Adrenal gland (tissue), 12 donors: ENCODE data around the gene UQCRH. TPM values are rescaled to one million over a fixed set of nuclear protein-coding genes. Genes with fewer than 3 reads are reported as not detected.

ENCODE experiments used
- DNase-seq, 7 donors: peaks; one replicate each; pipeline ENCODE4 v3.0.0-alpha.2; 2019 to 2020
- H3K27ac ChIP-seq, 5 donors: fragments of 200-600 bp; sonication (generic) in 4 of 5; 1 replicate in 3 of 5; 2 replicates in 2 of 5; pipeline versions ENCODE4 v1.5.1 to v1.8.0; 2016 to 2020; ENCODE audit warnings: mild to moderate bottlenecking in 1 of 5
- H3K27me3 ChIP-seq: fragments of 200-600 bp; 2 replicates; pipeline ENCODE4 v1.8.0; 2021
- H3K36me3 ChIP-seq, 2 donors: fragments of 200-600 bp; replicated peaks in 1 of 2; 1 replicate in 1 of 2; 2 replicates in 1 of 2; pipeline versions ENCODE4 v1.5.1 to v1.8.0; 2018 to 2022
- H3K4me1 ChIP-seq, 2 donors: fragments of 200-600 bp; replicated peaks in 1 of 2; 1 replicate in 1 of 2; 2 replicates in 1 of 2; pipeline versions ENCODE4 v1.5.1 to v1.8.0; 2018 to 2021
- H3K4me3 ChIP-seq, 4 donors: fragments of 200-600 bp; sonication (generic) in 3 of 4; one replicate each; pipeline ENCODE4 v1.5.1; 2016 to 2018
- H3K9me3 ChIP-seq, 3 donors: fragments of 200-600 bp; sonication (generic) in 1 of 3; replicated peaks in 1 of 3; 1 replicate in 2 of 3; 2 replicates in 1 of 3; pipeline versions ENCODE4 v1.5.1 to v1.8.0; 2016 to 2021
- CTCF ChIP-seq, 6 experiments: fragments of 450-650 bp in 4 of 6; fragments of 200-600 bp in 2 of 6; sonication (generic) in 1 of 6; IDR thresholded peaks; 1 replicate in 5 of 6; 2 replicates in 1 of 6; pipeline versions ENCODE4 v1.5.1 to v1.8.0; 2016 to 2021; ENCODE audit warnings: antibody characterized with exemption in 6 of 6, mild to moderate bottlenecking in 2 of 6, moderate library complexity in 1 of 6
- POLR2A ChIP-seq, 2 donors: fragments of 450-650 bp; IDR thresholded peaks; one replicate each; pipeline ENCODE4 v1.6.1; 2017; ENCODE audit warnings: antibody characterized with exemption in 2 of 2, mild to moderate bottlenecking in 2 of 2, moderate library complexity in 1 of 2
- WGBS, 4 donors: extraction: QIAGEN DNeasy Blood & Tissue Kit in 2 of 4; methylation state at CpG; one replicate each; pipeline versions ENCODE4 v1.1.5 to v1.1.7; 2013 to 2017; 5-methylcytosine and 5-hydroxymethylcytosine counted together
- intact Hi-C, 2 donors: fragments of 100-400 bp; cut with DNase I; formaldehyde crosslinking; loops; one replicate each; pipeline versions ENCODE4 v1.14.1 to v1.15.0; 2022 to 2023
- polyA plus RNA-seq, 3 donors: library from polyadenylated mRNA; stranded (reverse); fragments of 200-250 nt in 2 of 3; fragments of 350-450 nt in 1 of 3; fragmentation: Illumina TruSeq in 1 of 3; extraction: RNeasy Lipid Tissue Mini Kit (QIAGEN cat#74804) in 1 of 3; gene quantifications; one replicate each; pipeline ENCODE4 v1.2.3, GENCODE V29; 2013 to 2014
- total RNA-seq, 9 donors: library from RNA; depleted of rRNA in 4 of 9; stranded (reverse); fragments of >200 nt in 4 of 9; fragments of 120-200 nt in 1 of 9; fragmentation: NEBNext Ultra II Directional in 1 of 9; extraction: Animal tissue kit (Norgen Biotek cat#: 25700) in 1 of 9; gene quantifications; one replicate each; pipeline versions ENCODE4 v1.1.0 to v1.2.4, GENCODE V29; 2013 to 2023
- donor health status: healthy with polysubstance abuse.
- donor health status: Bipolar disorder and iron deficiency.
- donor health status: DM: yes; HTN: yes; CAD: no.
- donor health status: DM: no; HTN: no; CAD: no.
- donor health status: DM: no; HTN: no; CAD: no.
- donor health status: DM: yes; HTN: yes; CAD: no.

The UQCRH gene
- total and polyA plus RNA-seq, 12 donors, result 118 to 317 (median 195) TPM

- 85 to 97% (median 89%) methylated on average over 2 of the region's 2 CpGs for WGBS, 4 donors
- Histone ChIP-seq H3K27me3 (no peaks in the 10 kb centered on the region), H3K4me1 (peaks cover 10 to 25% of the 10 kb centered on the region in 2 donors), H3K4me3 (no peak overlapping the region), H3K27ac (no peak overlapping the region), H3K9me3 (no peaks in the 10 kb centered on the region), H3K36me3 (peaks cover 0 to 54% of the 10 kb centered on the region in 2 donors)
- no peak for DNase-seq
- TF ChIP-seq CTCF (IDR thresholded peaks at IDR 0.05) (no peak), POLR2A (IDR thresholded peaks at IDR 0.05) (no peak)
- intact Hi-C loops, result no loop called here
Measured at GRCh38 chr1:46295306-46295705, 8.2 kb upstream of the UQCRH start.

- H3K36me3 ChIP-seq, result peaks cover 0 to 43% of the 10 kb centered on the region in 2 donors
- H3K9me3 ChIP-seq, result no peaks in the 10 kb centered on the region
- DNase-seq, result peak in 4 of 7 donors; percentile 37 to 72 (median 52)
- H3K4me1 ChIP-seq, result peaks cover 26 to 38% of the 10 kb centered on the region in 2 donors
- H3K27ac ChIP-seq, result peak overlapping the region in 4 of 5 donors; percentile 29 to 64 (median 40)
- no peaks in the 10 kb centered on the region for H3K27me3 ChIP-seq
- intact Hi-C loops, result no loop called here
- TF ChIP-seq POLR2A (IDR thresholded peaks at IDR 0.05), result peak in 1 of 2 donors; percentile 39
- no peak for TF ChIP-seq CTCF (IDR thresholded peaks at IDR 0.05)
- H3K4me3 ChIP-seq, result no peak overlapping the region
Measured at GRCh38 chr1:46298387-46298786, 5.1 kb upstream of the UQCRH start.

GRCh38 chr1:46300673-46301405 is 2.7 kb upstream of the UQCRH start:
- Histone ChIP-seq H3K4me1 (peaks cover 34 to 51% of the 10 kb centered on the region in 2 donors), H3K36me3 (peaks cover 0 to 23% of the 10 kb centered on the region in 2 donors), H3K4me3 (peak overlapping the region in 3 of 4 donors; percentile 66 to 87 (median 78)), H3K9me3 (no peaks in the 10 kb centered on the region), H3K27me3 (no peaks in the 10 kb centered on the region), H3K27ac (peak overlapping the region; percentile 93 to 99 (median 99))
- intact Hi-C loops, result no loop called here
- 32 to 41% (median 37%) methylated on average over 6 of the region's 6 CpGs for WGBS, 4 donors
- DNase-seq, result peak in 4 of 7 donors; percentile 25 to 42 (median 34)
- TF ChIP-seq POLR2A (IDR thresholded peaks at IDR 0.05) (no peak), CTCF (IDR thresholded peaks at IDR 0.05) (no peak)

- Histone ChIP-seq H3K27ac (peak overlapping the region; percentile 93 to 99 (median 99)), H3K27me3 (no peaks in the 10 kb centered on the region), H3K4me1 (peaks cover 34 to 52% of the 10 kb centered on the region in 2 donors), H3K4me3 (peak overlapping the region; percentile 66 to 90 (median 82)), H3K9me3 (no peaks in the 10 kb centered on the region), H3K36me3 (peaks cover 0 to 18% of the 10 kb centered on the region in 2 donors)
- DNase-seq, result peak in 2 of 7 donors; percentile 27 to 29
- intact Hi-C loops, result no loop called here
- 6 to 11% (median 7%) methylated on average over 16 to 17 of the region's 17 CpGs for WGBS, 4 donors
- TF ChIP-seq POLR2A (IDR thresholded peaks at IDR 0.05) (no peak), CTCF (IDR thresholded peaks at IDR 0.05) (no peak)
Measured at GRCh38 chr1:46301406-46301807, 2.1 kb upstream of the UQCRH start.
